ENCODE measurements around the gene EXOC1. TPM values are rescaled to one million over a fixed set of nuclear protein-coding genes. Genes with fewer than 3 reads are reported as not detected.

The EXOC1 gene
- total RNA-seq = 10 to 100 TPM; 19.8 to 20.6 TPM
- 54.6 to 89.9 reads per million in 2 donors for total RNA-seq

- no peak within 1 kb of the TSS for H3K27ac Mint-ChIP-seq
- peak; percentile 99 for ATAC-seq
- peak; percentile 95 to 96 (median 95) for DNase-seq
- H3K9me3 ChIP-seq (ENCODE audit: control insufficient read depth, low read length, poor library complexity, severe bottlenecking) = no peaks in the 10 kb centered on the region
- peak within 1 kb of the TSS; percentile 73 for H3K4me3 Mint-ChIP-seq
- no peaks in the 10 kb centered on the region for H3K36me3 Mint-ChIP-seq (ENCODE audit: low read depth)
- peaks cover 27% of the 10 kb centered on the region for H3K4me1 Mint-ChIP-seq
- no peaks in the 10 kb centered on the region for H3K27me3 Mint-ChIP-seq
Observed at GRCh38 chr4:55853484-55854046, at the start of gene EXOC1. TSS of gene EXOC1 (plus strand) at chr4:55853648. CDS start at chr4:55858324, 4,676 bp downstream.

GRCh38 chr4:55807556-55807955, 45.9 kb upstream of the EXOC1 start:
- Mint-ChIP-seq H3K4me3 (no peak overlapping the region), H3K4me1 (peaks cover 6% of the 10 kb centered on the region), H3K27ac (no peak overlapping the region), H3K36me3 (ENCODE audit: low read depth) (no peaks in the 10 kb centered on the region), H3K27me3 (peaks cover 45% of the 10 kb centered on the region)
- ATAC-seq = no peak
- H3K9me3 ChIP-seq (ENCODE audit: control insufficient read depth, low read length, poor library complexity, severe bottlenecking) = no peaks in the 10 kb centered on the region
- no peak for DNase-seq

- peaks cover 6% of the 10 kb centered on the region for H3K4me1 Mint-ChIP-seq
- no peak overlapping the region for H3K4me3 Mint-ChIP-seq
- DNase-seq = no peak
- no peaks in the 10 kb centered on the region for H3K9me3 ChIP-seq (ENCODE audit: control insufficient read depth, low read length, poor library complexity, severe bottlenecking)
- H3K27me3 Mint-ChIP-seq = peaks cover 39% of the 10 kb centered on the region
- no peaks in the 10 kb centered on the region for H3K36me3 Mint-ChIP-seq (ENCODE audit: low read depth)
- ATAC-seq = no peak
- no peak overlapping the region for H3K27ac Mint-ChIP-seq
Observed at GRCh38 chr4:55808186-55808585, 45.3 kb upstream of the EXOC1 start.

GRCh38 chr4:55808632-55809031, 44.8 kb upstream of the EXOC1 start:
- no peak for ATAC-seq
- Mint-ChIP-seq H3K27ac (no peak overlapping the region), H3K36me3 (ENCODE audit: low read depth) (no peaks in the 10 kb centered on the region), H3K4me1 (peaks cover 6% of the 10 kb centered on the region), H3K4me3 (no peak overlapping the region), H3K27me3 (peaks cover 36% of the 10 kb centered on the region)
- no peaks in the 10 kb centered on the region for H3K9me3 ChIP-seq (ENCODE audit: control insufficient read depth, low read length, poor library complexity, severe bottlenecking)
- DNase-seq = no peak

GRCh38 chr4:55817691-55818090, 35.8 kb upstream of the EXOC1 start:
- H3K36me3 Mint-ChIP-seq (ENCODE audit: low read depth) = no peaks in the 10 kb centered on the region
- peaks cover 6% of the 10 kb centered on the region for H3K4me1 Mint-ChIP-seq
- H3K27ac Mint-ChIP-seq = no peak overlapping the region
- H3K27me3 Mint-ChIP-seq = peaks cover 30% of the 10 kb centered on the region
- DNase-seq (no peak), ATAC-seq (no peak)
- no peaks in the 10 kb centered on the region for H3K9me3 ChIP-seq (ENCODE audit: control insufficient read depth, low read length, poor library complexity, severe bottlenecking)
- H3K4me3 Mint-ChIP-seq = no peak overlapping the region

GRCh38 chr4:55819634-55820033, 33.8 kb upstream of the EXOC1 start, which contains the start of gene EXOC1L:
TSS of gene EXOC1L (plus strand) at chr4:55819790. CDS start at chr4:55820027, 237 bp downstream.
- Mint-ChIP-seq H3K27me3 (peaks cover 31% of the 10 kb centered on the region), H3K36me3 (ENCODE audit: low read depth) (no peaks in the 10 kb centered on the region), H3K27ac (peak within 1 kb of the TSS; percentile 37), H3K4me1 (peaks cover 6% of the 10 kb centered on the region), H3K4me3 (peak within 1 kb of the TSS; percentile 74)
- ATAC-seq (no peak), DNase-seq (no peak)
- no peaks in the 10 kb centered on the region for H3K9me3 ChIP-seq (ENCODE audit: control insufficient read depth, low read length, poor library complexity, severe bottlenecking)

GRCh38 chr4:55820279-55820678, 33.2 kb upstream of the EXOC1 start:
- DNase-seq = no peak
- no peak for ATAC-seq
- H3K9me3 ChIP-seq (ENCODE audit: control insufficient read depth, low read length, poor library complexity, severe bottlenecking) = no peaks in the 10 kb centered on the region
- Mint-ChIP-seq H3K4me3 (no peak overlapping the region), H3K4me1 (peaks cover 6% of the 10 kb centered on the region), H3K27ac (no peak overlapping the region), H3K27me3 (peaks cover 38% of the 10 kb centered on the region), H3K36me3 (ENCODE audit: low read depth) (no peaks in the 10 kb centered on the region)

- Mint-ChIP-seq H3K4me1 (peaks cover 6% of the 10 kb centered on the region), H3K27ac (no peak overlapping the region), H3K27me3 (peaks cover 40% of the 10 kb centered on the region), H3K4me3 (no peak overlapping the region), H3K36me3 (ENCODE audit: low read depth) (no peaks in the 10 kb centered on the region)
- DNase-seq (no peak), ATAC-seq (no peak)
- no peaks in the 10 kb centered on the region for H3K9me3 ChIP-seq (ENCODE audit: control insufficient read depth, low read length, poor library complexity, severe bottlenecking)
Observed at GRCh38 chr4:55822329-55822728, 31.1 kb upstream of the EXOC1 start.

- Mint-ChIP-seq H3K27ac (no peak overlapping the region), H3K4me3 (no peak overlapping the region), H3K36me3 (ENCODE audit: low read depth) (no peaks in the 10 kb centered on the region), H3K4me1 (peaks cover under 1% of the 10 kb centered on the region), H3K27me3 (peaks cover 49% of the 10 kb centered on the region)
- ATAC-seq = no peak
- H3K9me3 ChIP-seq (ENCODE audit: control insufficient read depth, low read length, poor library complexity, severe bottlenecking) = no peaks in the 10 kb centered on the region
- no peak for DNase-seq
Observed at GRCh38 chr4:55824865-55825264, 28.6 kb upstream of the EXOC1 start.

- peaks cover 62% of the 10 kb centered on the region for H3K27me3 Mint-ChIP-seq
- DNase-seq = no peak
Observed at GRCh38 chr4:55826986-55827385, 26.5 kb upstream of the EXOC1 start.

GRCh38 chr4:55827582-55827981, 25.9 kb upstream of the EXOC1 start:
- Mint-ChIP-seq H3K4me1 (no peaks in the 10 kb centered on the region), H3K27me3 (peaks cover 58% of the 10 kb centered on the region), H3K4me3 (no peak overlapping the region), H3K27ac (no peak overlapping the region), H3K36me3 (ENCODE audit: low read depth) (peaks cover 2% of the 10 kb centered on the region)
- DNase-seq (no peak), ATAC-seq (no peak)
- no peaks in the 10 kb centered on the region for H3K9me3 ChIP-seq (ENCODE audit: control insufficient read depth, low read length, poor library complexity, severe bottlenecking)

More at GRCh38 chr4:55826986-55827385, 26.5 kb upstream of the EXOC1 start:
- Mint-ChIP-seq H3K27ac (no peak overlapping the region), H3K36me3 (ENCODE audit: low read depth) (peaks cover 2% of the 10 kb centered on the region), H3K4me3 (no peak overlapping the region), H3K4me1 (no peaks in the 10 kb centered on the region)
- no peaks in the 10 kb centered on the region for H3K9me3 ChIP-seq (ENCODE audit: control insufficient read depth, low read length, poor library complexity, severe bottlenecking)
- no peak for ATAC-seq

- H3K4me3 Mint-ChIP-seq = no peak overlapping the region
- no peak for ATAC-seq
- H3K27me3 Mint-ChIP-seq = peaks cover 62% of the 10 kb centered on the region
- H3K27ac Mint-ChIP-seq = no peak overlapping the region
- peaks cover 5% of the 10 kb centered on the region for H3K36me3 Mint-ChIP-seq (ENCODE audit: low read depth)
- H3K4me1 Mint-ChIP-seq = no peaks in the 10 kb centered on the region
- H3K9me3 ChIP-seq (ENCODE audit: control insufficient read depth, low read length, poor library complexity, severe bottlenecking) = no peaks in the 10 kb centered on the region
- DNase-seq = no peak
Observed at GRCh38 chr4:55830048-55830447, 23.4 kb upstream of the EXOC1 start.

- peaks cover 5% of the 10 kb centered on the region for H3K36me3 Mint-ChIP-seq (ENCODE audit: low read depth)
- DNase-seq = no peak
- no peaks in the 10 kb centered on the region for H3K4me1 Mint-ChIP-seq
- no peak for ATAC-seq
- no peaks in the 10 kb centered on the region for H3K9me3 ChIP-seq (ENCODE audit: control insufficient read depth, low read length, poor library complexity, severe bottlenecking)
- no peak overlapping the region for H3K27ac Mint-ChIP-seq
- peaks cover 57% of the 10 kb centered on the region for H3K27me3 Mint-ChIP-seq
- H3K4me3 Mint-ChIP-seq = no peak overlapping the region
Observed at GRCh38 chr4:55830716-55831115, 22.7 kb upstream of the EXOC1 start.

GRCh38 chr4:55834086-55834795, 19.2 kb upstream of the EXOC1 start:
- Mint-ChIP-seq H3K27ac (no peak overlapping the region), H3K4me1 (no peaks in the 10 kb centered on the region), H3K4me3 (no peak overlapping the region), H3K27me3 (peaks cover 43% of the 10 kb centered on the region), H3K36me3 (ENCODE audit: low read depth) (peaks cover 7% of the 10 kb centered on the region)
- DNase-seq (no peak), ATAC-seq (no peak)
- peaks cover 4% of the 10 kb centered on the region for H3K9me3 ChIP-seq (ENCODE audit: control insufficient read depth, low read length, poor library complexity, severe bottlenecking)

Measured in T-helper 17 cell (primary cell).